Parathyroid adenoma (tissue), 2 donors: ENCODE measurements around the gene SLC39A11.

Source experiments
- H2AFZ ChIP-seq: fragments of 300-600 bp; sonication (generic); one replicate; pipeline ENCODE4 v1.7.0; 2017; ENCODE audit warnings: antibody characterized with exemption, mild to moderate bottlenecking
- H3K27ac ChIP-seq: fragments of 300-600 bp; sonication (generic); one replicate; pipeline ENCODE4 v1.7.0; 2017
- H3K27me3 ChIP-seq: fragments of 300-600 bp; sonication (generic); one replicate; pipeline ENCODE4 v1.7.0; 2017; ENCODE audit warnings: low read length; ENCODE audit not compliant: control insufficient read depth, insufficient read depth
- H3K36me3 ChIP-seq: fragments of 300-600 bp; sonication (generic); one replicate; pipeline ENCODE4 v1.7.0; 2017; ENCODE audit warnings: low read length; ENCODE audit not compliant: control insufficient read depth, insufficient read depth
- H3K4me1 ChIP-seq: fragments of 300-600 bp; sonication (generic); one replicate; pipeline ENCODE4 v1.7.0; 2017; ENCODE audit warnings: control low read depth
- H3K4me2 ChIP-seq: fragments of 300-600 bp; sonication (generic); one replicate; pipeline ENCODE4 v1.7.0; 2017; ENCODE audit warnings: low read length
- H3K4me3 ChIP-seq: fragments of 300-600 bp; sonication (generic); one replicate; pipeline ENCODE4 v1.7.0; 2017; ENCODE audit warnings: low read depth, low read length
- H3K79me2 ChIP-seq: fragments of 300-600 bp; sonication (generic); one replicate; pipeline ENCODE4 v1.7.0; 2017; ENCODE audit warnings: control low read depth
- H3K9ac ChIP-seq: fragments of 300-600 bp; sonication (generic); one replicate; pipeline ENCODE4 v1.7.0; 2017; ENCODE audit warnings: mild to moderate bottlenecking
- H3K9me3 ChIP-seq: fragments of 300-600 bp; sonication (generic); one replicate; pipeline ENCODE4 v1.7.0; 2017; ENCODE audit warnings: low read length; ENCODE audit not compliant: control insufficient read depth
- TF ChIP-seq, protein P1 (sequence below): fragments of 300-600 bp; sonication (generic); IDR thresholded peaks from one replicate; pipeline ENCODE4 v1.7.0; 2017; ENCODE audit warnings: antibody characterized with exemption, mild to moderate bottlenecking
- donor health status: primary hyperparathyroidism.

Gene SLC39A11

DNA sequence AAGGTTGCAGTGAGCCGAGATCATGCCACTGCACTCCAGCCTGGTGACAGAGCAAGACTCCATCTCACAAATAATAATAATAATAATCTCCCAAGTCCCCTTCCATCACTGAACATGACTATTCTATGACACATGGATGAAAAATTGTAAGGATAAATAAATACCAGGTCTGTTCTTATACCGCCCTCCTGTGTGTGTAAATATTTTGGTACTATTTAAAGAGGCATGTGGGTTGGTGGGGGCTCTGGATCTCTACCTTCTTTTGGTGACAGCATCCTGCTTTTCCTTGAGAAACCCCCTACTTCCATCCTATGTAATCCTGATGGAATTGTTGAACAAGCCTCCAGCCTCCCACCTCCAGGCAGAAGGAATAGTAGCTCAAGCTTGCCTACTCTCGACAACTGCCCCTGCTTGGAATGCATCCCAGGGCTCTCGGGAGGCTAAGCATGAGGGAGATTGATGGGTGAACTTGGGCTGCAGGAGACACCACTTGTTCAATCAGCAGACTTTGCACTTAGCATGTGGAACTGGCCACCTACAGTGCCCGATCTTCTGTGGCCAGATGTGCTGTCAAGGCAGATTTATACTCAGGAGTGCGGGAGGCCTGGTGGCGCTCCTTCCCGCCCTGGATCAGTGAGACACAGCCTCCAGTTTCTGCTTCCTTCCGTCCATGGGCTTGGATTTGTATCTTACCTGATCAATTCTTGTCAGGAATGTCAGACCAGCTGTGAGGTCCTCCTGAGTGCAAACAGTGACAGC lies 287.4 kb downstream of the SLC39A11 start:
- H3K4me3 ChIP-seq = no peak overlapping the region
- no peaks in the 10 kb centered on the region for H3K79me2 ChIP-seq
- no peak overlapping the region for H2AFZ ChIP-seq
- no peak overlapping the region for H3K9ac ChIP-seq
- H3K9me3 ChIP-seq = no peaks in the 10 kb centered on the region
- no peaks in the 10 kb centered on the region for H3K36me3 ChIP-seq
- H3K27me3 ChIP-seq = no peaks in the 10 kb centered on the region
- no peak overlapping the region for H3K4me2 ChIP-seq
- TF ChIP-seq, protein P1, sequence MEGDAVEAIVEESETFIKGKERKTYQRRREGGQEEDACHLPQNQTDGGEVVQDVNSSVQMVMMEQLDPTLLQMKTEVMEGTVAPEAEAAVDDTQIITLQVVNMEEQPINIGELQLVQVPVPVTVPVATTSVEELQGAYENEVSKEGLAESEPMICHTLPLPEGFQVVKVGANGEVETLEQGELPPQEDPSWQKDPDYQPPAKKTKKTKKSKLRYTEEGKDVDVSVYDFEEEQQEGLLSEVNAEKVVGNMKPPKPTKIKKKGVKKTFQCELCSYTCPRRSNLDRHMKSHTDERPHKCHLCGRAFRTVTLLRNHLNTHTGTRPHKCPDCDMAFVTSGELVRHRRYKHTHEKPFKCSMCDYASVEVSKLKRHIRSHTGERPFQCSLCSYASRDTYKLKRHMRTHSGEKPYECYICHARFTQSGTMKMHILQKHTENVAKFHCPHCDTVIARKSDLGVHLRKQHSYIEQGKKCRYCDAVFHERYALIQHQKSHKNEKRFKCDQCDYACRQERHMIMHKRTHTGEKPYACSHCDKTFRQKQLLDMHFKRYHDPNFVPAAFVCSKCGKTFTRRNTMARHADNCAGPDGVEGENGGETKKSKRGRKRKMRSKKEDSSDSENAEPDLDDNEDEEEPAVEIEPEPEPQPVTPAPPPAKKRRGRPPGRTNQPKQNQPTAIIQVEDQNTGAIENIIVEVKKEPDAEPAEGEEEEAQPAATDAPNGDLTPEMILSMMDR = no peak
- H3K27ac ChIP-seq = no peak overlapping the region
- no peaks in the 10 kb centered on the region for H3K4me1 ChIP-seq

DNA sequence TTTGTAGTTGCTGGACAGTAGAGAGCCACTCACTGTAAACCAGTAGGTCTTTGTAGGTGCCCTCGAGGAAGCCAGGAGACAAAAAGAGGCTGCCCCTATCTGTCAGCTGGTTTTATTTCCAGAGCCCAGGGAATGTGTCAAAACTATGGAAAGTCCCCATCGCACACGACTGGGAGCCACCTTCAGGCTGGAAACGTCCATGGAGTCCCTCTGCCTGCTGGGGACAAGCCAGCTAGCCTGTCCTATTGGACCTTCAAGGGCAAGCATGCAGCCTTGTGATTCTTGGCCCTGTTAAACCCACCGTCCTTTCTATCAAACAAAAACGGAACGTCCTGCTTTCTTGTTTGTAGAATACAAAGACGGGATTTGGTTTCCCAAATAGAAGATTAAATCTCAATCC lies 289.8 kb downstream of the SLC39A11 start:
- no peak overlapping the region for H2AFZ ChIP-seq
- no peak overlapping the region for H3K4me2 ChIP-seq
- no peak overlapping the region for H3K9ac ChIP-seq
- no peak overlapping the region for H3K4me3 ChIP-seq
- TF ChIP-seq, protein P1 = no peak
- no peaks in the 10 kb centered on the region for H3K79me2 ChIP-seq
- no peaks in the 10 kb centered on the region for H3K4me1 ChIP-seq
- no peaks in the 10 kb centered on the region for H3K27me3 ChIP-seq
- no peaks in the 10 kb centered on the region for H3K9me3 ChIP-seq
- no peak overlapping the region for H3K27ac ChIP-seq
- no peaks in the 10 kb centered on the region for H3K36me3 ChIP-seq

DNA sequence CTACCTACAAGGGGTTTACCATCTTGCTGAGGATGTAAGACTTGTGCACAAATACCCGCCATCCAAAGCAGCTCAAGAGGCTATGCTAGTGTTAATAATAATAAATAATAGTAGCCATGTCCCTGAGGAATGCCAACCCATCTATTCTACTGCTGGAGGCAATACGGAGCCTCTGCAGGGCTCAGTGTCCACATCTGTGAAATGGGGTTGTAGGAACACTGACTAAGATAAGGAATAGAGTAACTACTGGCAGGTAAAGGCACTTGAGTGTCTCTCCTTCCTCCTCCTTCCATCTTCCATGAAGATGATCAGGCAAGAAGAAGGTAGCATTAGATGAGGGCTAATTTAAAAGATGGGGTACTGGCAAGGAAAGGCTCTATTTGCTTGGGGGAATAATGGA lies 295.3 kb downstream of the SLC39A11 start:
- H3K9ac ChIP-seq = no peak overlapping the region
- no peak overlapping the region for H3K27ac ChIP-seq
- H3K79me2 ChIP-seq = no peaks in the 10 kb centered on the region
- no peaks in the 10 kb centered on the region for H3K4me1 ChIP-seq
- no peaks in the 10 kb centered on the region for H3K9me3 ChIP-seq
- TF ChIP-seq, protein P1 = no peak
- H3K4me3 ChIP-seq = no peak overlapping the region
- H3K4me2 ChIP-seq = no peak overlapping the region
- no peaks in the 10 kb centered on the region for H3K36me3 ChIP-seq
- no peak overlapping the region for H2AFZ ChIP-seq
- no peaks in the 10 kb centered on the region for H3K27me3 ChIP-seq

DNA sequence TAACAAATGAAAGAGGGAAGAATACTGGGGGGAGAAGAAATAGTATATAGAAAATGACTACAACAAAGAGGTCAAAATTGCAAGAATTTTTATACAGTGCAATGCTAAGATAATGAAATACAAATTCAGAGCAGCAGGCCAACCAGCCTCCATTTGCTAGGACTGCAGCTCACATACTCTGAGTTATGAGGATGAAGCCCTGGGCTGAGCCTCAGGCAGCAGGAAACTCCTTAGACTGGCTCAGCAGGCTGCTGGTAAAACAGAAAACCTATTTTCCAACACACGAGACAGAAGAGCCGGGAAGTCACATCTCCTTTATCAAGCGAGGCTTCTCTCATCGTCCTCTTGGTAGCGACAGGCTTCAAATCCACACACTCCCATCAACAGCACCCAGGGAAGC lies 296.5 kb downstream of the SLC39A11 start:
- H2AFZ ChIP-seq = no peak overlapping the region
- H3K36me3 ChIP-seq = no peaks in the 10 kb centered on the region
- no peak overlapping the region for H3K9ac ChIP-seq
- no peak overlapping the region for H3K4me3 ChIP-seq
- no peaks in the 10 kb centered on the region for H3K27me3 ChIP-seq
- H3K27ac ChIP-seq = no peak overlapping the region
- no peaks in the 10 kb centered on the region for H3K79me2 ChIP-seq
- H3K4me1 ChIP-seq = no peaks in the 10 kb centered on the region
- H3K9me3 ChIP-seq = no peaks in the 10 kb centered on the region
- no peak overlapping the region for H3K4me2 ChIP-seq
- TF ChIP-seq, protein P1 = no peak

DNA sequence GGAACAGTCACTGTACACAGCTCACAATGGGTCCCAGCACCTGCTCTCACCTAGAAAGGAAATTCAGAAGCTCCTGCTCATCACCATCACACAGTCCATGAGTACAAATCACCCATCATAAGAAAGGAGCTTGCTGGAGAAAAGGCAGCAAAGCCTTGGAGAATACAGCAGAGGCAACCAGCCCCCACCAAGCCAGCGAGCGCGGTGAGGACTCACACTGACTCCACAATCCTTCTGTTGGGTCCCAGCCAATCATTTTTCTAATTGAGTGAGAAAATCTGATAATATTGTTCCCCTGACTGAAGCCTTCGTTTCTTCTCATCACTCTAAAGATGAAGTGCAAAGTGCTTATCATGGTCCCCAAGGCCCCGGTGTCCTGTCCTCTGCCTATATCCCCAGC lies 298.3 kb downstream of the SLC39A11 start:
- H3K36me3 ChIP-seq = no peaks in the 10 kb centered on the region
- H3K27me3 ChIP-seq = no peaks in the 10 kb centered on the region
- H3K4me1 ChIP-seq = no peaks in the 10 kb centered on the region
- no peak overlapping the region for H3K27ac ChIP-seq
- no peaks in the 10 kb centered on the region for H3K79me2 ChIP-seq
- H3K4me3 ChIP-seq = no peak overlapping the region
- H3K4me2 ChIP-seq = no peak overlapping the region
- no peak overlapping the region for H2AFZ ChIP-seq
- TF ChIP-seq, protein P1 = no peak
- no peak overlapping the region for H3K9ac ChIP-seq
- no peaks in the 10 kb centered on the region for H3K9me3 ChIP-seq
